Natural killer cell (primary cell): ENCODE data around the gene VOPP1. TPM values are rescaled to one million over a fixed set of nuclear protein-coding genes. Genes with fewer than 3 reads are reported as not detected.

Experiments used
- ATAC-seq, 3 donors: fragments of 150-1000 bp in 2 of 3; fragments of 200-7000 bp in 1 of 3; cut with Tn5 transposase; 1 replicate in 1 of 3; 2 replicates in 2 of 3; pipeline ENCODE4 v1.10.0; 2021; ENCODE audit warnings: mild to moderate bottlenecking in 2 of 3, moderate library complexity in 2 of 3
- DNase-seq, 2 donors: peaks; one replicate each; pipeline versions ENCODE4 v3.0.0 to v3.0.0-alpha.2; 2013 to 2021; ENCODE audit warnings: mixed read lengths in 1 of 2
- H3K27ac ChIP-seq: one replicate; pipeline ENCODE4 v1.5.1; 2013; ENCODE audit warnings: mild to moderate bottlenecking, low read length
- H3K27me3 ChIP-seq: one replicate; pipeline ENCODE4 v1.6.1; 2013; ENCODE audit warnings: low read length; ENCODE audit not compliant: control insufficient read depth, insufficient read depth
- H3K36me3 ChIP-seq: one replicate; pipeline ENCODE4 v1.6.1; 2013; ENCODE audit warnings: low read length; ENCODE audit not compliant: control insufficient read depth, insufficient read depth
- H3K4me1 ChIP-seq: one replicate; pipeline ENCODE4 v1.6.1; 2013; ENCODE audit warnings: low read length; ENCODE audit not compliant: control insufficient read depth, insufficient read depth
- H3K4me3 ChIP-seq: one replicate; pipeline ENCODE4 v1.5.1; 2013; ENCODE audit warnings: low read length
- H3K9me3 ChIP-seq: one replicate; pipeline ENCODE4 v1.6.1; 2013; ENCODE audit warnings: low read length; ENCODE audit not compliant: control insufficient read depth, insufficient read depth
- H3K27ac Mint-ChIP-seq, 2 donors: one replicate each; pipeline ENCODE4 v1.8.0; 2022; ENCODE audit warnings: mild to moderate bottlenecking in 2 of 2, mixed read lengths in 2 of 2, moderate library complexity in 1 of 2
- H3K27me3 Mint-ChIP-seq, 2 donors: one replicate each; pipeline ENCODE4 v1.8.0; 2022; ENCODE audit warnings: low read depth in 2 of 2, mixed read lengths in 2 of 2
- H3K36me3 Mint-ChIP-seq: one replicate; pipeline ENCODE4 v1.8.0; 2022; ENCODE audit warnings: mixed read lengths
- H3K4me1 Mint-ChIP-seq, 2 donors: one replicate each; pipeline ENCODE4 v1.8.0; 2022; ENCODE audit warnings: mixed read lengths in 2 of 2
- H3K4me3 Mint-ChIP-seq: one replicate; pipeline ENCODE4 v1.8.0; 2022; ENCODE audit warnings: mild to moderate bottlenecking, moderate library complexity, mixed read lengths
- H3K9me3 Mint-ChIP-seq, 2 donors: one replicate each; pipeline ENCODE4 v1.8.0; 2022; ENCODE audit warnings: mixed read lengths in 2 of 2
- CTCF ChIP-seq: fragments of 200-600 bp; IDR thresholded peaks from one replicate; pipeline ENCODE4 v1.8.0; 2022; ENCODE audit warnings: antibody characterized with exemption
- WGBS: methylation state at CpG from one replicate; pipeline ENCODE4 v1.1.7; 2013; ENCODE audit warnings: missing lambda C conversion rate; ENCODE audit not compliant: insufficient coverage; 5-methylcytosine and 5-hydroxymethylcytosine counted together
- intact Hi-C: fragments of 100-400 bp; cut with micrococcal nuclease; formaldehyde crosslinking; loops from one replicate; pipeline ENCODE4 v1.14.2; 2022
- total RNA-seq, 4 donors: library from RNA; stranded (reverse); fragments of 120-200 nt in 1 of 4; gene quantifications; one replicate each; pipeline versions ENCODE4 v1.2.3 to v1.2.4, GENCODE V29; 2013 to 2022

VOPP1 gene
- total RNA-seq, 3 donors from 2014 or later (not counting 1 experiment from before 2014, with no cell fraction given): 79.3 to 115 (median 110) TPM

GRCh38 chr7:55485501-55486191 lies 86.7 kb downstream of the VOPP1 start:
- H3K9me3 ChIP-seq: no peaks in the 10 kb centered on the region
- no peak for DNase-seq
- H3K4me3 ChIP-seq: no peak overlapping the region
- WGBS: 96% methylated on average over 26 of the region's 28 CpGs
- Mint-ChIP-seq H3K36me3 (peaks cover 10% of the 10 kb centered on the region), H3K9me3 (no peaks in the 10 kb centered on the region), H3K4me1 (peaks cover 60 to 61% of the 10 kb centered on the region in 2 donors), H3K27me3 (no peaks in the 10 kb centered on the region), H3K4me3 (no peak overlapping the region), H3K27ac (peak overlapping the region; percentile 15 to 45)
- peaks cover 30% of the 10 kb centered on the region for H3K36me3 ChIP-seq
- peaks cover 16% of the 10 kb centered on the region for H3K4me1 ChIP-seq
- no peak for ATAC-seq
- TF ChIP-seq CTCF: no peak
- H3K27ac ChIP-seq: no peak overlapping the region
- intact Hi-C loops: no loop called here
- no peaks in the 10 kb centered on the region for H3K27me3 ChIP-seq

- Histone ChIP-seq H3K9me3 (no peaks in the 10 kb centered on the region), H3K4me3 (no peak overlapping the region), H3K36me3 (peaks cover 28% of the 10 kb centered on the region), H3K4me1 (peaks cover 16% of the 10 kb centered on the region), H3K27ac (no peak overlapping the region), H3K27me3 (no peaks in the 10 kb centered on the region)
- H3K27ac Mint-ChIP-seq: peak overlapping the region in 1 of 2 donors; percentile 15
- no peak for DNase-seq
- peaks cover 59 to 60% of the 10 kb centered on the region in 2 donors for H3K4me1 Mint-ChIP-seq
- no peaks in the 10 kb centered on the region for H3K9me3 Mint-ChIP-seq
- ATAC-seq: no peak
- no peak for TF ChIP-seq CTCF
- intact Hi-C loops: no loop called here
- WGBS: 98% methylated on average over 6 of the region's 6 CpGs
- peaks cover 10% of the 10 kb centered on the region for H3K36me3 Mint-ChIP-seq
- H3K27me3 Mint-ChIP-seq: no peaks in the 10 kb centered on the region
- H3K4me3 Mint-ChIP-seq: no peak overlapping the region
Measured at GRCh38 chr7:55484834-55485233, 87.5 kb downstream of the VOPP1 start.

- DNase-seq: no peak
- no peaks in the 10 kb centered on the region for H3K9me3 ChIP-seq
- no peak overlapping the region for H3K27ac ChIP-seq
- peaks cover 16% of the 10 kb centered on the region for H3K4me1 ChIP-seq
- no peak overlapping the region for H3K4me3 ChIP-seq
- intact Hi-C loops: no loop called here
- H3K36me3 ChIP-seq: peaks cover 22% of the 10 kb centered on the region
- no peaks in the 10 kb centered on the region for H3K27me3 Mint-ChIP-seq
- peaks cover 5% of the 10 kb centered on the region for H3K36me3 Mint-ChIP-seq
- peak overlapping the region in 1 of 2 donors; percentile 48 for H3K27ac Mint-ChIP-seq
- TF ChIP-seq CTCF: no peak
- no peak for ATAC-seq
- WGBS: 100% methylated on average over 3 of the region's 5 CpGs
- H3K9me3 Mint-ChIP-seq: no peaks in the 10 kb centered on the region
- H3K27me3 ChIP-seq: no peaks in the 10 kb centered on the region
- H3K4me1 Mint-ChIP-seq: peaks cover 53 to 54% of the 10 kb centered on the region in 2 donors
- no peak overlapping the region for H3K4me3 Mint-ChIP-seq
Measured at GRCh38 chr7:55484241-55484640, 88.1 kb downstream of the VOPP1 start.

- Mint-ChIP-seq H3K4me1 (peaks cover 50% of the 10 kb centered on the region in 2 donors), H3K27ac (peak overlapping the region in 1 of 2 donors; percentile 3), H3K4me3 (no peak overlapping the region), H3K36me3 (peaks cover 5% of the 10 kb centered on the region), H3K27me3 (no peaks in the 10 kb centered on the region), H3K9me3 (no peaks in the 10 kb centered on the region)
- no peak for TF ChIP-seq CTCF
- DNase-seq (no peak), ATAC-seq (no peak)
- H3K36me3 ChIP-seq: peaks cover 16% of the 10 kb centered on the region
- no peak overlapping the region for H3K27ac ChIP-seq
- no peaks in the 10 kb centered on the region for H3K27me3 ChIP-seq
- H3K4me1 ChIP-seq: peaks cover 4% of the 10 kb centered on the region
- no peak overlapping the region for H3K4me3 ChIP-seq
- 96% methylated on average over 5 of the region's 6 CpGs for WGBS
- intact Hi-C loops: no loop called here
- H3K9me3 ChIP-seq: no peaks in the 10 kb centered on the region
Measured at GRCh38 chr7:55483046-55483445, 89.3 kb downstream of the VOPP1 start.
